Left ventricle myocardium inferior (tissue), 1 donor: Measurements from ENCODE around the gene KIAA1755. TPM values are rescaled to one million over a fixed set of nuclear protein-coding genes. Genes with fewer than 3 reads are reported as not detected.

ENCODE experiments used
- DNase-seq: peaks from one replicate; pipeline ENCODE4 v3.0.0-alpha.2; 2020
- H3K27ac ChIP-seq: fragments of 200-600 bp; replicated peaks from 2 replicates; pipeline ENCODE4 v1.8.0; 2021
- H3K27me3 ChIP-seq: fragments of 200-600 bp; 2 replicates; pipeline ENCODE4 v1.8.0; 2021; ENCODE audit warnings: low read depth
- H3K36me3 ChIP-seq: fragments of 200-600 bp; 2 replicates; pipeline ENCODE4 v1.8.0; 2021
- H3K4me1 ChIP-seq: fragments of 200-600 bp; 2 replicates; pipeline ENCODE4 v1.8.0; 2021
- H3K4me3 ChIP-seq: fragments of 200-600 bp; 2 replicates; pipeline ENCODE4 v1.8.0; 2021; ENCODE audit warnings: mild to moderate bottlenecking, moderate library complexity
- H3K9me3 ChIP-seq: fragments of 200-600 bp; replicated peaks from 2 replicates; pipeline ENCODE4 v1.8.0; 2021
- CTCF ChIP-seq: fragments of 200-600 bp; IDR thresholded peaks from 2 replicates; pipeline ENCODE4 v1.8.0; 2021; ENCODE audit warnings: antibody characterized with exemption, mild to moderate bottlenecking, borderline replicate concordance
- intact Hi-C: fragments of 100-400 bp; cut with micrococcal nuclease; formaldehyde crosslinking; loops from one replicate; pipeline ENCODE4 v1.11.0; 2022
- total RNA-seq: library from RNA; stranded (reverse); fragmentation: NEBNext Ultra II Directional; extraction: Animal tissue kit (Norgen Biotek cat#: 25700); gene quantifications from one replicate; pipeline ENCODE4 v1.2.1, GENCODE V29; 2021
- donor health status: DM: no; HTN: yes; CAD: no; lungs with severe emphysema.

Gene KIAA1755
- total RNA-seq, 1 donor from 2014 or later = 7.1 TPM

- Histone ChIP-seq H3K9me3 (no peaks in the 10 kb centered on the region), H3K4me1 (peaks cover 7% of the 10 kb centered on the region), H3K27me3 (no peaks in the 10 kb centered on the region), H3K27ac (peak overlapping the region; percentile 58), H3K4me3 (no peak overlapping the region), H3K36me3 (no peaks in the 10 kb centered on the region)
- no peak for DNase-seq
- TF ChIP-seq CTCF = no peak
- intact Hi-C loops = no loop called here
Measured at GRCh38 chr20:38218566-38218885, 42.0 kb downstream of the KIAA1755 start.

GRCh38 chr20:38217791-38218565, 42.6 kb downstream of the KIAA1755 start:
- Histone ChIP-seq H3K27me3 (no peaks in the 10 kb centered on the region), H3K36me3 (no peaks in the 10 kb centered on the region), H3K4me1 (peaks cover 7% of the 10 kb centered on the region), H3K27ac (peak overlapping the region; percentile 58), H3K4me3 (no peak overlapping the region), H3K9me3 (no peaks in the 10 kb centered on the region)
- TF ChIP-seq CTCF = no peak
- intact Hi-C loops = no loop called here
- DNase-seq = peak; percentile 63

- TF ChIP-seq CTCF = no peak
- no peaks in the 10 kb centered on the region for H3K36me3 ChIP-seq
- H3K4me1 ChIP-seq = peaks cover 13% of the 10 kb centered on the region
- intact Hi-C loops = no loop called here
- H3K27me3 ChIP-seq = no peaks in the 10 kb centered on the region
- DNase-seq = no peak
- no peaks in the 10 kb centered on the region for H3K9me3 ChIP-seq
- peak overlapping the region; percentile 58 for H3K27ac ChIP-seq
- H3K4me3 ChIP-seq = no peak overlapping the region
Measured at GRCh38 chr20:38216746-38217595, 43.6 kb downstream of the KIAA1755 start.

GRCh38 chr20:38216201-38216600, 44.3 kb downstream of the KIAA1755 start:
- H3K4me1 ChIP-seq = peaks cover 21% of the 10 kb centered on the region
- no peaks in the 10 kb centered on the region for H3K9me3 ChIP-seq
- no peak for DNase-seq
- no peaks in the 10 kb centered on the region for H3K27me3 ChIP-seq
- intact Hi-C loops = no loop called here
- no peak for TF ChIP-seq CTCF
- no peak overlapping the region for H3K27ac ChIP-seq
- H3K36me3 ChIP-seq = no peaks in the 10 kb centered on the region
- H3K4me3 ChIP-seq = no peak overlapping the region

GRCh38 chr20:38215194-38216182, 45.0 kb downstream of the KIAA1755 start:
- Histone ChIP-seq H3K27ac (peak overlapping the region; percentile 8), H3K27me3 (no peaks in the 10 kb centered on the region), H3K9me3 (no peaks in the 10 kb centered on the region), H3K4me3 (no peak overlapping the region), H3K36me3 (no peaks in the 10 kb centered on the region), H3K4me1 (peaks cover 23% of the 10 kb centered on the region)
- intact Hi-C loops = no loop called here
- no peak for TF ChIP-seq CTCF
- DNase-seq = no peak
